NOMO-1 treated with DMSO at 0.1 percent for 48 hours (cell line): ENCODE results near the gene TSGA10.
"Not testable (repeated sequence)": the region's sequence is repeated elsewhere in the genome, so short reads cannot be mapped to it uniquely, and the experiment has no call there.

Source experiments
- DNase-seq: peaks from one replicate; lab custom pipeline; 2025; ENCODE audit not compliant: unreplicated experiment; lab: John Stamatoyannopoulos, UW

The TSGA10 gene

GRCh38 chr2:99154643-99155536 lies at the start of gene TSGA10, which contains the start of gene LIPT1:
TSGA10 (minus strand) TSS chr2:99154942; CDS start chr2:99109439, 45,503 bp downstream.
LIPT1 (plus strand) TSS chr2:99154967; CDS start chr2:99161958, 6,991 bp downstream.
- DNase-seq = peak; percentile 83

GRCh38 chr2:99201959-99202678 lies 47.4 kb upstream of the TSGA10 start:
- no peak for DNase-seq

GRCh38 chr2:99200076-99200800 lies 45.5 kb upstream of the TSGA10 start:
- peak; percentile 54 for DNase-seq

- no peak for DNase-seq
These were observed 43.5 kb upstream of the TSGA10 start for GRCh38 chr2:99198103-99198841.

GRCh38 chr2:99192364-99192763 lies 37.6 kb upstream of the TSGA10 start:
- DNase-seq = not testable (repeated sequence)

- DNase-seq = no peak
These were observed 35.8 kb upstream of the TSGA10 start for GRCh38 chr2:99190548-99190947.

- DNase-seq = no peak
These were observed 33.6 kb upstream of the TSGA10 start for GRCh38 chr2:99188357-99188756.

GRCh38 chr2:99187011-99187410 lies 32.3 kb upstream of the TSGA10 start:
- DNase-seq = no peak

- no peak for DNase-seq
These were observed 30.1 kb upstream of the TSGA10 start for GRCh38 chr2:99184811-99185210.

- no peak for DNase-seq
These were observed 28.3 kb upstream of the TSGA10 start for GRCh38 chr2:99183025-99183424.

GRCh38 chr2:99181624-99182000 lies 26.9 kb upstream of the TSGA10 start:
- DNase-seq = peak; percentile 15

- DNase-seq = peak; percentile 91
These were observed 26.2 kb upstream of the TSGA10 start, which contains the start of the genes MITD1 and MRPL30 for GRCh38 chr2:99180755-99181623. MITD1 (minus strand) TSS chr2:99181058; CDS start chr2:99180981, 77 bp downstream. MRPL30 (plus strand) TSS chr2:99181184; CDS start chr2:99186204, 5,020 bp downstream.

GRCh38 chr2:99171377-99172140 lies 16.8 kb upstream of the TSGA10 start:
- DNase-seq = no peak

GRCh38 chr2:99169534-99169933 lies 14.8 kb upstream of the TSGA10 start:
- no peak for DNase-seq

GRCh38 chr2:99166218-99166617 lies 11.5 kb upstream of the TSGA10 start:
- DNase-seq = no peak

GRCh38 chr2:99159594-99159993 lies 4.9 kb upstream of the TSGA10 start:
- no peak for DNase-seq

GRCh38 chr2:99158599-99158998 lies 3.9 kb upstream of the TSGA10 start:
- DNase-seq = peak; percentile 1

- peak; percentile 50 for DNase-seq
These were observed 2.1 kb upstream of the TSGA10 start for GRCh38 chr2:99156891-99157290.
